ENCODE measurements around the gene TMEM50B.
"Not testable (repeated sequence)": the region's sequence is repeated elsewhere in the genome, so short reads cannot be mapped to it uniquely, and the experiment has no call there.

Gene TMEM50B

DNA sequence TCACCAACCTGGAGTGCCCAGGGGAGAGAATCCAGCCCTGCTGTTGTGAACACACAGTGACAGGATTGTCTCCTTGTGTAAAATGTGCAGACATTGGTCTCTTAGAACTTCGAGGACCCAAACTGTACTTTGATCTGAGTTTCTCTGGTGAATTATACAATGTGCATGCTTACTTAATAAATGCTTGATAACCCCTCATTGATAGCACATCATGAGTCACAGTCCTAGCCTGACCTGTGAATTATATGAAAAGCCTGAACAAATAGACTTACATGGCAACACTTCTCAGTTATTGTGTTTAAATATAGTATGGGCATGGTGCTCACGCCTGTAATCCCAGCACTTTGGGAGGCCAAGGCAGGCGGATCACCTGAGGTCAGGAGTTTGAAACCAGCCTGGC lies 53.9 kb downstream of the TMEM50B start:
- DNase-seq, result no peak

DNA sequence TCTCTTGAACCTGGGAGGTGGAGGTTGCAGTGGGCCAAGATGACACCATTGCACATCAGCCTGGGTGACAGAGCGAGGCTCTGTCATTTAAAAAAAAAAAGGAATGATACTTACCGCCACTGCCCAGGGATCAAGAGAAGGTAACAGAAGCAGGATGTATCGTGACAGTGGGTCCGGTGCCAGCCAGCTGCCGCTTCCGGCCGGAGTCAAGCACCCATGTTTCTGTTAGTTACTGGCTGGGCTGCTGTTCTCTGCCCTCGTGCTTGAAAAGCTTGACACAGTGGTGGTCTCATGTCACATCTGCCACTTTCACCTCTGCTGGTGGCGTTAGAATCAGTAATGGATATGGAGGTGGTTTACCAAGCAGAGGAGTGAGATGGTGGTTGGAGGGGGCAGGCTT lies 55.6 kb downstream of the TMEM50B start:
- DNase-seq, result no peak

DNA sequence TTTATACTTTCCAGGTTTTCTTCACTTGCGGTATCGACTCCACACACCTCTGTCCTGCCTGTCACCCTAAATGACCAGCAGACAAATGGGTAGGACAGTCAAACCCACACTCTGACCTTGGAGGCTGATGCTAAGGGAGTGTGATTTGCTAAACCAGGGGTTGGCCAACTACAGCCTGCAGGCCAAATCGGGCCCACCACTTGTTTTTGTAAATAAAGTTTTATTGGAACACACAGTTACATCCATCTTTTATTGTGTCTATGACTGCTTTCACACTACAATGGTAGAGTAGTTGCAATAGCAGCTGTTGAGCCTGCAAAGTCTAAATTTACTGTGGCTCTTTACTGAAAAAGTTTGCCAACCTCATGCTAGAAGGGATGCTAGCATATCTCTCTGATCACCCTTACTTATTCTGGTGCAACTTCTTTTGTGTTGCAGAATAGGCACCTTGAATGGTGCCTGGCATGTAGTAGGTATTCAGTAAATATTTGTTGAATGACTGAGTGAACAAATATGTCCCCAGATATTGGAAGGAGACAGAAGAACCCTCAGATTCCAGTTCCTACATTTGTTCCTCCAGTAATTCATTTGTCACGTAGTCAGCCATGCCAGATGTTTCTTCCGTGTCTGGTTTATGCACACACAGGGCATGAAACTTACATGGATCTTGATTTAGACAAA lies 57.9 kb downstream of the TMEM50B start:
- DNase-seq, result no peak

DNA sequence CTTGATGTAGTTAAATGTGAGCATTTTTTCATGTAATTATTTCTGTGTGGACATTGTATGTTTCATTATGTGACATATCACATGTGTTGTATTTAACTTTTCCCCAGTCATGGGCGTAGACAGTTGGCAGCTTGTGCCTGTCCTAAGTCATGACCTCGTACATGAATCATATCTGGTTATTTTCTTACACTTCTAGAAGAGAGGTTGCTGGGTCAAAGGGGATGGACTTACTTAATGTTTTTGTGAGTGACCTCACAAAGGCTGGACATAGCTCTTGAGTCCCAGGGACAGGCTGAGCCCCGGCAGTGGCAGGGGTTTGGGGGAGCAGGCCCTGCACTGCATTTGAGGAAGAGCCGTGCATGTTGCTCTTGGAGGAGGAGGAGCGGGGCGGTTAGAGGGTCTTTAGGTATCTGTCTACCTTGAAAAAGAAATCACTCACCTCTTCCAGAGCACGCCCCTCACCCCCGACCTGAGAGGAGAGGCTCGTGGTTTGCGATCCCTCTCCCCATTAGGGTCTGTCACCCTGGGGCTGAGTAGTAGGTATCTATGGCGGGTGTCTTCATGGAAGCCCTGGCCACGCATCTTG lies 60.1 kb downstream of the TMEM50B start:
- no peak for DNase-seq

DNA sequence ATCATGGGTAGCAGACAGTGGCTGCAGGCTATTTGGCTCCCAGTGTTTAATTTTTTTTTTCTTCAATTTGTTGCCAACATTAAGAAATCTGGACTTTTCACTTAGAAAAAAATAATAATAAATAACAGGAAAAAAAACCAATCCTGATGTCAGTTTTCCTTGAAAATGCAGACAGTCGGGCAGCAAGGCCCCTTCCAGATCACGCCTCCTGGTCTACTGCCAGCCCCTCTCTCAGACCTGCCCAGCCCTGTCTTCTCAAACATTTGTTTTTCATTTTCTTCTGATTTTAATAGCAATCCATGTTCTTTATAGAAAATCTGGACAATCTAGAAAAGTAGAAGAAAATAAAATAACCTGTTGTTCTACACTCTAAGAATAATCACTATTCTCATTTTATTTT lies 61.1 kb downstream of the TMEM50B start:
- no peak for DNase-seq

DNA sequence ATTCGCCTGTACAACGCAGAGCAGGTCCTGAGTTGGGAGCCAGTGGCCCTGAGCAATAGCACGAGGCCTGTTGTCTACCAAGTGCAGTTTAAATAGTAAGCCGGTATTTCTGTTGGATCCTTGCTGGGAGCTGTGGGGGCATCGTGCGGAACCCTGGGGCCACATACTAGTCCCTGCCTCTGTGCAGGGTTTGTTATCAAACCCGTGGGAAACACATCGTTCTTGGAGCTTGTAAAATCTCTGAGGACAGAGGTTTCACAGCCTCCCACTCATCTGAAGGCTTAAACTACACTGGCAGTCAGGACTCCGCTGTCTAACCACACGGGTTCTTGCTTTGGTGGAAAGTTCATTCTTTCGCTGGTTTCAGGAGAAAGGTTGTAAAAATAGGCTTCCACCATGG lies 64.8 kb downstream of the TMEM50B start:
- no peak for DNase-seq

DNA sequence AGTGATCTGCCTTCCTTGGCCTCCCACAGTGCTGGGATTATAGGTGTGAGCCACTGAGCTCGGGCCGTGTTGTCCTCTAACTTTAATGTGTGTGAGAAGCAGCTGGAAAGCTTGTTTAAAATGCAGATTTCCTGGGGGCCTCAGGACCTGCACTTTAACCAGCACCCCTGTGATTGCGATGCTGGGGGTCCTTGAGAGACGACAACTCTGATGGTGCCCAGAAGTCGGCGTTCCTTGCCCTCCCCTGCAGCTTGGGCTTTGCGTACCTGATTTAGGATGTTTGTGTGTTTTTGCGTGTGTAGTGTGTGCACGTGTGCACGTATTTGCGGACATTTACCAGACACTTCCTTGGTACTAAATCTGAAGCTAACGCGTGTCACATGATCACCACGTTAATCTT lies 65.7 kb downstream of the TMEM50B start:
- DNase-seq, result no peak

DNA sequence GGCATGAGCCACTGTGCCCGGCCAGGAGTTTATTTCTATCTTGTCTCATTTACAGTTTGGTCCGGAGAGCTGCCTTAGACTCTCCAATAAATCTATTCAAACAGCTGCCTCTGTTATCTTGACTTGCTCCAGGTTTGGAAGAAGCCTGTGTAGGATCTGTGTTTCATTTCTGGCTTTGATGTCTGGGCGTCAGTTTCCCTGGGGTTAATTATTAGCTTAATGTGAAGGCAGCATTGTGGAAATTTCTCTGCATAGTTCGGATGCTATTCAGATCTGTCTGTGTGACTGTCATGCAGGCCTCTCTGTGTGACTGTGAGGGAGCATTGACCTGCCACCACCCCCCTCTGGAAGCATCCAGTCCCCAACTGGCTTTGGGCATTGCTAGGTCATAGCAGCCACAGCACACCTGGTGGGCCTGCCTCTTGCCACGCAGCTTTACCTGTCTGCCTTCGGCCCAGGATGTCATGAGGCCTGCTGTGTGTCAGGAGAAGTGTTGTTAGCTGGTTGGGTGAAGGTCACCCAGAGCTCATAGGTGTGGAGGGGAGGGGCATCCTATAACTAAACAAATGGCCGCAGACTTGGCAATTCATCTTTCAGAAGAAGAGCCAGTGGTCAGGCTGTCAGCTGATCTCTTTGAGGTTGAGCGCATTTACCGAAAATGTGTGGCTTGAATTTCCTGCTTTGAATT lies 66.8 kb downstream of the TMEM50B start:
- no peak for DNase-seq

DNA sequence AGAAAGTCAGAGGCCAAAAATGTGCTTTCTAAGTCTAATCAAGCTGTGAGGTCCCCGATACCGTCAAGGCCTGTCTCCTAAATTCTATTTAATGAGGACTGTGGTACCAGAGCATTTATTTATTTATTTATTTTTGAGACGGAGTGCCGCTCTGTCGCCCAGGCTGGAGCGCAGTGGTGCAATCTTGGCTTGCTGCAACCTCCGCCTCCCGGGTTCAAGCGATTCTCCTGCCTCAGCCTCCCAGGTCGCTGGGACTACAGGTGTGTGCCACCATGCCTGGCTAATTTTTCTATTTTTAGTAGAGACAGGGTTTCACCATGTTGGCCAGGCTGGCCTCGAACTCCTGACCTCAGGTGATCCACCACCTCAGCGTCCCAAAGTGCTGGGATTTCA lies 67.3 kb downstream of the TMEM50B start:
- not testable (repeated sequence) for DNase-seq

DNA sequence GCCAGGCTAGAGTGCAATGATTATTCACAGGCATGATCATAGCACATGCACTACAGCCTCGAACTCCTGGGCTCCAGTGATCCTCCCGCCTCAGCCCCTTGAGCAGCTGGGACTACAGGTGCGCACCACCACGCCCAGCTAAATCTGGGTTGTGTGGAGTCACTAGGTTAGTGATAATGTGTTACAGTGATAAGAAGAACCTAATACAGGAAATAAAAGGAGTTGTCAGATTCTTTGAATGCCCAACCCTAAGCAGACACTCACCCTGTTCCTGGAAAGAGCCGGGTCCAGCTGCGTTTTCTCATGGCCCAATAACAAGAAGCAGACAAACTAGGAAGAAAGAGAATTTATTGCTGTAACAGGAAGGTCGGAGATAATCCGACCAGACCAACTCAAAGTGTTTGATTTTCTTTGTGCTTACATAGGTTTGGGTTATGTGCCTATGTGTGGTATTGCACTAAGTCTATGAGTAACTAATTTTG lies 67.8 kb downstream of the TMEM50B start:
- DNase-seq, result no peak

DNA sequence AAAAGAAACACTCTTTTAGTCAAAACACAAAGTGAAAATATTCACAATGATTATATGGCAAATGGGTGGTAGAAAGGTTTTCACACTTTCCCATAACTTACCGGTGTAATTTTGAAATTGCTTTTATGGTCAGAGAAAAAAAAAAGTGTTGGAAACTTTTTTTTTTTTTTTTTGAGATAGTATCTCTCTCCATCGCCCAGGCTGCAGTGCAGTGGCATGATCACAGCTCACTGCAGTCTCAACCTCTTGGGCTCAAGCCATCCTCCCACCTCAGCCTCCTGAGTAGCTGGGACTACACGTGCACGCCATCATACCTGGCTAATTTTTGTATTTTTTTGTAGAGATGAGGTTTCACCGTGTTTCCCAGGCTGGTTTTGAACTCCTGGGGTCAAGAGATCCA lies 73.3 kb downstream of the TMEM50B start:
- no peak for DNase-seq

DNA sequence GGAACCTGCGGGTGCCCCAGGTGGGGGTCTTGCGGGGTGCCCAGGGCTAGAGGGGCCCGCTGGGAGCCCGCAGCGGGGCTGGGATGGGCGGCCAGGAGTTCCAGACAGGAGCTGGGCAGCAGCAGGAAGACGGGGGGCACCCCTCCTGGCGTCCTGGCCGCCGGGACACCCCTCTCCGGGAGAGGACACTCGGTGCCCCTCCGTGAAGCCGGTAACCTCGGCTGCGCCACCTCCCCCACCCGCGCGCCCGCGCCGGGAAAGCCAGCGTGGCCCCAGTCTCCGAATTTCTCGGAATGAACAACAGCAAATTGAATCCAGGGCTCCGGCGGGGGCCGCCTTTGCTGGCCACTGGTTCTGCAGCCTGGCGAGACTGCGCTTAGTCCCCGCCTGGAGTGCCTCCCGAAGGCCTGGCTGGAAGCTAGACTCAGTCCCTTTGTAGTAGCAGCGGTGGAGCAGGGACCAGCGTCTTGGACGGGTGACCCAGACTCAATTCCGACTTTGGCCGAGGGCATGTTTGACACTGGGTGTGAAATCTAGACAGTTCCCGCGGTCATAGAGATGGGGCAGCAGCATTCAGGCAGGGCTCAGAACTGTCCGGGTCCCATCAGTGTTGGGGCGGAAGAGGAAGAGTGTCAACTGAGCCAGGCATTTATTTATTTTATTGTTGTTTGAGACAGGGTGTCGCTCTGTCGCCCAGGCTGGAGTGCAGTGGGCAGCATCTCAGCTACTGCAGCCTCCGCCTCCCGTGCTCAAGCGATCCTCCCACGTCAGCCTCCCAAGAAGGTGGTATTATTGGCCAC lies 75.8 kb downstream of the TMEM50B start:
- DNase-seq, result peak in 1 of 2 experiments; percentile 32

DNA sequence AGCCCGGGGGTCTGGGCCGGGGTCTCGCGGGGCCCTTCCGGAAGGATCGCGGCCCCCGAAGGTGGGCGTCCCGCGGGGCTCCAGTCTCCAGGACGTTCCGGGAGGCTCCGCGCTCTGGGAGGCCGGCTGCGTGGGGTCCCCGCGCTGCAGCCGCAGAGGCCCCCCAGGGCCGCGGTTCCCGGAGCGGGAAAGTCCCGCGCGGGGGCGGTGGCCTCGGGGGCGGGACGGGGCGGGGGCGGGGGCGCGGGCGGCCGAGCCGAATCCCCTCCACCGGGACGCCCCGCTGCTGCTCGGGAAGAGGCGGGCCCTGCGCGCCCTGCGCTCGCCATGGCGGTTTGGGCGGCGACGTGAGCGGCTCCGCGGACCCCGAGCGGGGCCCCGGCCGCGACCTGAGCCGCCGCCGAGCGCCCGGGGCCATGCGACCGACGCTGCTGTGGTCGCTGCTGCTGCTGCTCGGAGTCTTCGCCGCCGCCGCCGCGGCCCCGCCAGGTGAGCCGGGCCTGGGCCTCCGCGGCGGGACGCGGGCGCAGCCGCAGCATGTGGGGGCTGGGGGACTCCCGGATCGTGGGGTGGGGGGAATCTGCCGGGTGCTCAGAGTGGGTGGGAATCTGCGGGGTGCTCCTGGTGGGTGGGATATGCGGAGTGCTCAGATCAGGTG lies 76.5 kb downstream of the TMEM50B start, which contains the start of gene IFNGR2:
IFNGR2 (plus strand) TSS at position 286 of the 658 bp plus-strand sequence; CDS start at position 417, 131 bp downstream.
- DNase-seq, result peak in 1 of 2 experiments; percentile 9

DNA sequence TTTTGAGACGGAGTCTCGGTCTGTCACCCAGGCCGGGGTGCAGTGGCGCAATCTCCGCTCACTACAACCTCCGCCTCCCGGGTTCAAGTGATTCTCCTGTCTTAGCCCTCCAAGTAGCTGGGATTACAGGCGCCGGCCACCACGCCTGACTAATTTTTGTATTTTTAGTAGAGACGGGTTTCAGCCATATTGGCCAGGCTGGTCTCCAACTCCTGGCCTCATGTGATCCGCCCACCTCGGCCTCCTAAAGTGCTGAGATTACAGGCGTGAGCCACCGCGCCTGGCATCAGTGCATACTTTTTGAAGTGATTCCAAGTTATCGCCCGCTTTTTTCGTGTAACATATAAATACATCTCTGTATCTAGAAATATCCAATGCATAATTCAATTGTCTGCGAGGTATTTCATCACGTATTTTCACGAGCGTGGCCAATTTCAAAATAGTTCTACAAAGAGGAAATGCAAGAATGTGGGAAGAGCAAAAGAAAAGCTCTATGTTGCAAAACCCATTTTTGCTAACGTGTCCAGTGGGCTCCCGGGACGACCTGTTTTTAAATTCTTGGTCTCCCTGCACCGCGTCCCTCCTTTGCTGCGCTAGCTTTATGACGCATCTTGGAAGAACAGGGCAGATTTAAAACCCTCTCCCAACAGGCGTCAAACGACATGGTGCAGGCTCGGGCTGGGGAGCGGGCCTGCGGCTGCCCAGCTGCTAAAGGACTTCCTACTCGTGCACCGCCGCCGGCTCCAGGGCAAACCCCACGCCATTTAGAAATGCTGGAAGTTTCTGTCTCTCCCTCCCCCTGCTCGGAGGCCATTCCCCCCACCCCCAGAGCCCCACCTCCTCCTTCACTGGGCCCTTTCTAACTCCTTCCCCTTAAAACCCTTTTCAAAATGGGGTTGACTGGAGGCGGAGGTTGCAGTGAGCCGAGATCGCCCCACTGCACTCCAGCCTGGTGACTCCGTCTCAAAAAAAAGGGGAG lies 77.5 kb downstream of the TMEM50B start:
- DNase-seq, result no peak

DNA sequence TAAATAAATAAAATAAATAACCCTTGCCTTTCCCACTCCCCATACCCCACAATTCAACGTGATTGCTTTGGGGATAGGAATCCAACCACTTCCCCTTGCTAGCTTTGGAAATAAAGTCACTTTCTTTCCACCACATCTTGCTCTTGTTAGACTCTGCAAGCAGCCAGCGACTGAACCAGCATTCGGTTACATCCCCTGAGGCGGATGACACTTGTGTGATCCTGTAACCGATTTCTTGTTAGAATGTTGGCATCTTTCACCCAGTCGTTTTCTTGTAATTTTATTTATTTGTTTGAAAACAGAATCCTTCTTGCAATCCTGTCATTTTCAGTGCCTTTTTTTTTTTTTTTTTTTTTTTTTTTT lies 78.2 kb downstream of the TMEM50B start:
- DNase-seq, result no peak

Data from NCI-H1930 (cell line).